K562 (cell line): ENCODE measurements around the gene TOMM6. TPM values are rescaled to one million over a fixed set of nuclear protein-coding genes. Genes with fewer than 3 reads are reported as not detected.

ENCODE experiments used
- CSDE1 ChIP-seq, 2 experiments: fragments of 450-650 bp; IDR thresholded peaks; 2 replicates each; pipeline ENCODE4 v1.6.1; 2016; ENCODE audit warnings: mild to moderate bottlenecking in 1 of 2
- DACH1 ChIP-seq: fragments of 450-650 bp; IDR thresholded peaks from 2 replicates; pipeline ENCODE4 v1.6.1; 2018; ENCODE audit not compliant: partially characterized antibody
- DIDO1 ChIP-seq: fragments of 450-650 bp; IDR thresholded peaks from 2 replicates; pipeline ENCODE4 v1.6.1; 2016; ENCODE audit warnings: low read depth, missing biosample characterization, missing genetic modification characterization
- GTF2A2 ChIP-seq: IDR thresholded peaks from 2 replicates; pipeline ENCODE4 v1.6.1; 2016; ENCODE audit warnings: mild to moderate bottlenecking, missing genetic modification characterization, missing compliant biosample characterization
- HDAC2 ChIP-seq: fragments of 450-650 bp; IDR thresholded peaks from 2 replicates; pipeline ENCODE4 v1.6.1; 2016; ENCODE audit warnings: mild to moderate bottlenecking
- HMBOX1 ChIP-seq: sonication (generic); IDR thresholded peaks from 2 replicates; pipeline ENCODE4 v1.6.1; 2016
- MCM2 ChIP-seq: fragments of 450-650 bp; IDR thresholded peaks from 2 replicates; pipeline ENCODE4 v1.6.1; 2017; ENCODE audit warnings: low read depth, mild to moderate bottlenecking
- NCOA4 ChIP-seq: fragments of 450-650 bp; IDR thresholded peaks from 2 replicates; pipeline ENCODE4 v1.6.1; 2018; ENCODE audit warnings: mild to moderate bottlenecking; ENCODE audit not compliant: partially characterized antibody
- SIX5 ChIP-seq, 2 experiments: IDR thresholded peaks; 2 replicates each; pipeline ENCODE4 v1.6.1; 2011; ENCODE audit warnings: low read length in 2 of 2, borderline replicate concordance in 1 of 2, low read depth in 1 of 2, mild to moderate bottlenecking in 1 of 2, moderate library complexity in 1 of 2; ENCODE audit not compliant: insufficient read depth in 1 of 2
- SRF ChIP-seq, 2 experiments: fragments of 250-450, 450-650 bp in 1 of 2; sonication (Bioruptor Pico) in 1 of 2; sonication (generic) in 1 of 2; formaldehyde crosslinking; IDR thresholded peaks; 2 replicates each; pipeline versions ENCODE4 v1.5.0 to v1.5.1; 2020 to 2022; ENCODE audit warnings: mild to moderate bottlenecking in 1 of 2, missing genetic modification reagents in 1 of 2
- STAT5A ChIP-seq: IDR thresholded peaks from 2 replicates; pipeline ENCODE4 v1.6.1; 2012; ENCODE audit warnings: low read length, inconsistent platforms, borderline replicate concordance
- TRIM28 ChIP-seq: fragments of 450-650 bp; IDR thresholded peaks from 2 replicates; pipeline ENCODE4 v1.6.1; 2017
- ZFX ChIP-seq: sonication (generic); formaldehyde crosslinking; IDR thresholded peaks from 2 replicates; pipeline ENCODE4 v1.8.0; 2022; ENCODE audit warnings: mild to moderate bottlenecking, missing genetic modification reagents, moderate library complexity
- ZNF134 ChIP-seq: fragments of 250-450 bp; sonication (Bioruptor Pico); conservative IDR thresholded peaks from 2 replicates; pipeline ENCODE4 v1.4.0; 2020
- ZNF347 ChIP-seq: fragments of 450-650 bp; formaldehyde crosslinking; IDR thresholded peaks from 2 replicates; pipeline ENCODE4 v1.4.0; 2020; ENCODE audit warnings: low read depth, mild to moderate bottlenecking, moderate library complexity
- ZNF766 ChIP-seq: fragments of 200-800 bp; sonication (Bioruptor generic); conservative IDR thresholded peaks from 2 replicates; pipeline ENCODE4 v1.6.1; 2016; ENCODE audit warnings: missing genetic modification characterization, missing compliant biosample characterization
- polyA plus RNA-seq, 8 experiments: library from polyadenylated mRNA; depleted of rRNA in 4 of 8; stranded (reverse) in 5 of 8; unstranded in 3 of 8; fragments of >200 nt; fragmentation: Nextera tagmentation in 2 of 8; fragmentation: Illumina TruSeq in 1 of 8; extraction: Ambion mirVana in 2 of 8; extraction: Trizol in 1 of 8; gene quantifications; 2 replicates each; pipeline versions ENCODE4 v1.2.1 to v1.2.3, GENCODE V29; 2011 to 2014; ENCODE audit warnings: inconsistent platforms in 1 of 8, missing spikeins in 1 of 8
- total RNA-seq, 7 experiments: library from RNA; depleted of rRNA in 6 of 7; stranded (reverse); fragments of >200 nt in 6 of 7; fragmentation: Illumina TruSeq in 2 of 7; extraction: Trizol in 2 of 7; gene quantifications; 2 replicates each; pipeline versions ENCODE4 v1.2.1 to v1.2.3, GENCODE V29; 2011 to 2021; ENCODE audit warnings: low replicate concordance in 1 of 7
- TF ChIP-seq, protein P1 (sequence below): fragments of 450-650 bp; IDR thresholded peaks from 2 replicates; pipeline ENCODE4 v1.6.1; 2018; ENCODE audit not compliant: partially characterized antibody
- TF ChIP-seq, protein P2 (sequence below): fragments of 450-650 bp; formaldehyde crosslinking; IDR thresholded peaks from 2 replicates; pipeline ENCODE4 v1.4.0; 2022; ENCODE audit warnings: mild to moderate bottlenecking, moderate library complexity
- TF ChIP-seq, protein P3 (sequence below), 2 experiments: fragments of 200-800 bp in 1 of 2; sonication (Bioruptor generic) in 1 of 2; sonication (generic) in 1 of 2; formaldehyde crosslinking in 1 of 2; IDR thresholded peaks in 1 of 2; conservative IDR thresholded peaks in 1 of 2; 2 replicates each; pipeline versions ENCODE4 v1.5.0 to v1.6.1; 2016 to 2020; ENCODE audit warnings: missing compliant biosample characterization in 1 of 2, missing genetic modification characterization in 1 of 2, missing genetic modification reagents in 1 of 2

Gene TOMM6
- total and polyA plus RNA-seq, 9 of the 15 experiments (the other 6 are each of a cell fraction or from before 2014, with no cell fraction given), result 380 to 2,097 (median 1,065) TPM

- TF ChIP-seq HMBOX1 (no peak), CSDE1 (IDR thresholded peaks at IDR 0.05) (no peak), HDAC2 (peak; percentile 36; the same call in 1 of the 2 replicates), DACH1 (no peak), DIDO1 (tag) (no peak), ZNF347 (CRISPR knock-in tag) (no peak), TRIM28 (no peak), STAT5A (no peak), MCM2 (no peak), SRF (CRISPR knock-in tag; IDR thresholded peaks at IDR 0.05) (no peak), GTF2A2 (no peak), SIX5 (IDR thresholded peaks at IDR 0.05; ENCODE audit: borderline replicate concordance in 1 of 2, insufficient read depth in 1 of 2, low read depth in 1 of 2, low read length in 2 of 2) (no peak), NCOA4 (no peak), ZNF134 (CRISPR knock-in tag) (no peak), ZNF766 (CRISPR knock-in tag) (0 out of 2 replicates have a peak, but pooled peaks have one; percentile 22), ZFX (peak; percentile 76)
- TF ChIP-seq, protein P1, sequence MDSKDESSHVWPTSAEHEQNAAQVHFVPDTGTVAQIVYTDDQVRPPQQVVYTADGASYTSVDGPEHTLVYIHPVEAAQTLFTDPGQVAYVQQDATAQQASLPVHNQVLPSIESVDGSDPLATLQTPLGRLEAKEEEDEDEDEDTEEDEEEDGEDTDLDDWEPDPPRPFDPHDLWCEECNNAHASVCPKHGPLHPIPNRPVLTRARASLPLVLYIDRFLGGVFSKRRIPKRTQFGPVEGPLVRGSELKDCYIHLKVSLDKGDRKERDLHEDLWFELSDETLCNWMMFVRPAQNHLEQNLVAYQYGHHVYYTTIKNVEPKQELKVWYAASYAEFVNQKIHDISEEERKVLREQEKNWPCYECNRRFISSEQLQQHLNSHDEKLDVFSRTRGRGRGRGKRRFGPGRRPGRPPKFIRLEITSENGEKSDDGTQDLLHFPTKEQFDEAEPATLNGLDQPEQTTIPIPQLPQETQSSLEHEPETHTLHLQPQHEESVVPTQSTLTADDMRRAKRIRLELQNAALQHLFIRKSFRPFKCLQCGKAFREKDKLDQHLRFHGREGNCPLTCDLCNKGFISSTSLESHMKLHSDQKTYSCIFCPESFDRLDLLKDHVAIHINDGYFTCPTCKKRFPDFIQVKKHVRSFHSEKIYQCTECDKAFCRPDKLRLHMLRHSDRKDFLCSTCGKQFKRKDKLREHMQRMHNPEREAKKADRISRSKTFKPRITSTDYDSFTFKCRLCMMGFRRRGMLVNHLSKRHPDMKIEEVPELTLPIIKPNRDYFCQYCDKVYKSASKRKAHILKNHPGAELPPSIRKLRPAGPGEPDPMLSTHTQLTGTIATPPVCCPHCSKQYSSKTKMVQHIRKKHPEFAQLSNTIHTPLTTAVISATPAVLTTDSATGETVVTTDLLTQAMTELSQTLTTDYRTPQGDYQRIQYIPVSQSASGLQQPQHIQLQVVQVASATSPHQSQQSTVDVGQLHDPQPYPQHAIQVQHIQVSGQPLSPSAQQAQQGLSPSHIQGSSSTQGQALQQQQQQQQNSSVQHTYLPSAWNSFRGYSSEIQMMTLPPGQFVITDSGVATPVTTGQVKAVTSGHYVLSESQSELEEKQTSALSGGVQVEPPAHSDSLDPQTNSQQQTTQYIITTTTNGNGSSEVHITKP, result no peak
- TF ChIP-seq, protein P2, sequence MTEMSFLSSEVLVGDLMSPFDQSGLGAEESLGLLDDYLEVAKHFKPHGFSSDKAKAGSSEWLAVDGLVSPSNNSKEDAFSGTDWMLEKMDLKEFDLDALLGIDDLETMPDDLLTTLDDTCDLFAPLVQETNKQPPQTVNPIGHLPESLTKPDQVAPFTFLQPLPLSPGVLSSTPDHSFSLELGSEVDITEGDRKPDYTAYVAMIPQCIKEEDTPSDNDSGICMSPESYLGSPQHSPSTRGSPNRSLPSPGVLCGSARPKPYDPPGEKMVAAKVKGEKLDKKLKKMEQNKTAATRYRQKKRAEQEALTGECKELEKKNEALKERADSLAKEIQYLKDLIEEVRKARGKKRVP (CRISPR knock-in tag), result no peak
- TF ChIP-seq, protein P3, sequence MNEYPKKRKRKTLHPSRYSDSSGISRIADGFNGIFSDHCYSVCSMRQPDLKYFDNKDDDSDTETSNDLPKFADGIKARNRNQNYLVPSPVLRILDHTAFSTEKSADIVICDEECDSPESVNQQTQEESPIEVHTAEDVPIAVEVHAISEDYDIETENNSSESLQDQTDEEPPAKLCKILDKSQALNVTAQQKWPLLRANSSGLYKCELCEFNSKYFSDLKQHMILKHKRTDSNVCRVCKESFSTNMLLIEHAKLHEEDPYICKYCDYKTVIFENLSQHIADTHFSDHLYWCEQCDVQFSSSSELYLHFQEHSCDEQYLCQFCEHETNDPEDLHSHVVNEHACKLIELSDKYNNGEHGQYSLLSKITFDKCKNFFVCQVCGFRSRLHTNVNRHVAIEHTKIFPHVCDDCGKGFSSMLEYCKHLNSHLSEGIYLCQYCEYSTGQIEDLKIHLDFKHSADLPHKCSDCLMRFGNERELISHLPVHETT (CRISPR knock-in tag; conservative IDR thresholded peaks at IDR 0.05 in 1 of 2, IDR thresholded peaks at IDR 0.05 in 1 of 2), result no peak
These were observed 20.2 kb upstream of the TOMM6 start (continued) for GRCh38 chr6:41767112-41767833.
